K562 (cell line): Measurements from ENCODE around the gene SPAG16. TPM values are rescaled to one million over a fixed set of nuclear protein-coding genes. Genes with fewer than 3 reads are reported as not detected.

Experiments used
- ATAC-seq: fragments of 200-7000 bp; cut with Tn5 transposase; 3 replicates; pipeline ENCODE4 v1.9.1; 2020; ENCODE audit warnings: moderate library complexity
- BruUV-seq: library from RNA; stranded (reverse); fragments of 400-500 nt; replicated peaks from 2 replicates; lab custom pipeline; 2021; lab: Mats Ljungman, UMichigan
- CTCF ChIA-PET: fragments of 300-600 bp; formaldehyde crosslinking; extraction: SDS; loops from one replicate; lab custom pipeline; 2021; ENCODE audit warnings: low intra/inter-chr PET ratio; lab: Yijun Ruan, JAX
- POLR2A ChIA-PET: fragments of 300-600, 350-650 bp; sonication (Branson Sonifier 250); formaldehyde crosslinking; extraction: SDS; loops from one replicate; lab custom pipeline; 2021; ENCODE audit warnings: antibody characterized with exemption, inconsistent platforms; lab: Yijun Ruan, JAX
- DNase-seq, 4 experiments: peaks; one replicate each; pipeline versions ENCODE4 v3.0.0 to v3.0.0-alpha.2; 2011 to 2018; ENCODE audit warnings: low spot score in 3 of 4, mixed read lengths in 3 of 4; ENCODE audit errors: extremely low read depth in 1 of 4
- FAIRE-seq: peaks from 2 replicates; lab custom pipeline; 2011; peaks lifted over from hg19 to GRCh38; lab: Jason Lieb, UNC
- H2AFZ ChIP-seq: 2 replicates; pipeline ENCODE4 v1.6.0; 2011; ENCODE audit warnings: low read depth, low read length, control low read depth, inconsistent platforms
- H3K27ac ChIP-seq: fragments of 200-600 bp; 3 replicates; pipeline ENCODE4 v1.8.0; 2011; ENCODE audit warnings: low read depth, mild to moderate bottlenecking, control low read depth, inconsistent platforms, low read length, moderate library complexity, mixed read lengths; ENCODE audit errors: extremely low read depth
- H3K27me3 ChIP-seq, 2 experiments: fragments of 300-600 bp in 1 of 2; 2 replicates in 1 of 2; 3 replicates in 1 of 2; pipeline versions ENCODE4 v1.6.0 to v1.8.0; 2011; ENCODE audit warnings: inconsistent platforms in 2 of 2, low read length in 2 of 2, mild to moderate bottlenecking in 1 of 2, mixed read lengths in 1 of 2, moderate library complexity in 1 of 2; ENCODE audit not compliant: control insufficient read depth in 2 of 2, insufficient read depth in 2 of 2
- H3K36me3 ChIP-seq: fragments of 300-600 bp; 3 replicates; pipeline ENCODE4 v1.8.0; 2011; ENCODE audit warnings: mild to moderate bottlenecking, low read length, inconsistent platforms; ENCODE audit not compliant: control insufficient read depth, insufficient read depth
- H3K4me1 ChIP-seq, 2 experiments: fragments of 200-600 bp in 1 of 2; replicated peaks in 1 of 2; 2 replicates in 1 of 2; 3 replicates in 1 of 2; pipeline versions ENCODE4 v1.5.1 to v1.8.0; 2011; ENCODE audit warnings: inconsistent platforms in 2 of 2, low read length in 2 of 2, mild to moderate bottlenecking in 1 of 2, mixed read lengths in 1 of 2, moderate library complexity in 1 of 2; ENCODE audit not compliant: control insufficient read depth in 2 of 2, insufficient read depth in 2 of 2
- H3K4me2 ChIP-seq: 2 replicates; pipeline ENCODE4 v1.6.1; 2011; ENCODE audit warnings: low read length, control low read depth, inconsistent platforms, mixed read lengths; ENCODE audit not compliant: insufficient read depth
- H3K4me3 ChIP-seq: fragments of 200-600 bp; sonication (generic), shearing (Covaris generic); 2 replicates; pipeline ENCODE4 v1.5.1; 2016; ENCODE audit warnings: control low read depth, inconsistent platforms
- H3K79me2 ChIP-seq: fragments of 200-600 bp; 3 replicates; pipeline ENCODE4 v1.8.0; 2011; ENCODE audit warnings: low read length, inconsistent platforms; ENCODE audit not compliant: control insufficient read depth, insufficient read depth
- H3K9ac ChIP-seq, 2 experiments: 2 replicates each; pipeline versions ENCODE4 v1.6.0 to v1.6.1; 2011; ENCODE audit warnings: low read depth in 2 of 2, low read length in 2 of 2, control low read depth in 1 of 2, inconsistent platforms in 1 of 2, mild to moderate bottlenecking in 1 of 2, mixed read lengths in 1 of 2; ENCODE audit not compliant: insufficient read depth in 1 of 2
- H3K9me1 ChIP-seq: one replicate; pipeline ENCODE4 v1.6.0; 2011; ENCODE audit warnings: inconsistent platforms, mild to moderate bottlenecking, low read length, moderate library complexity; ENCODE audit not compliant: control insufficient read depth, insufficient read depth
- H3K9me3 ChIP-seq: replicated peaks from 2 replicates; pipeline ENCODE4 v1.5.1; 2011; ENCODE audit warnings: low read depth, low read length, inconsistent platforms; ENCODE audit not compliant: control insufficient read depth, insufficient read depth
- H4K20me1 ChIP-seq: replicated peaks from 2 replicates; pipeline ENCODE4 v1.6.1; 2011; ENCODE audit warnings: low read length, inconsistent platforms, mixed read lengths; ENCODE audit not compliant: control insufficient read depth, insufficient read depth
- CHCHD3 ChIP-seq: fragments of 250-450 bp; sonication (Bioruptor Pico); IDR thresholded peaks from 2 replicates; pipeline ENCODE4 v2.1.2; 2022; ENCODE audit warnings: mild to moderate bottlenecking
- HDAC3 ChIP-seq: fragments of 450-650 bp; IDR thresholded peaks from 2 replicates; pipeline ENCODE4 v1.6.1; 2018; ENCODE audit warnings: borderline replicate concordance, mild to moderate bottlenecking, moderate library complexity; ENCODE audit not compliant: partially characterized antibody
- MAFF ChIP-seq: IDR thresholded peaks from 2 replicates; pipeline ENCODE4 v1.6.1; 2012; ENCODE audit warnings: low read length, improper control_type of control experiment
- RBM14 ChIP-seq: fragments of 200-400 bp; formaldehyde crosslinking; IDR thresholded peaks from 2 replicates; pipeline ENCODE4 v1.6.1; 2018; ENCODE audit warnings: low read depth, mild to moderate bottlenecking, low read length, moderate library complexity, borderline replicate concordance; ENCODE audit not compliant: insufficient read depth
- SIX5 ChIP-seq, 2 experiments: IDR thresholded peaks; 2 replicates each; pipeline ENCODE4 v1.6.1; 2011; ENCODE audit warnings: low read length in 2 of 2, borderline replicate concordance in 1 of 2, low read depth in 1 of 2, mild to moderate bottlenecking in 1 of 2, moderate library complexity in 1 of 2; ENCODE audit not compliant: insufficient read depth in 1 of 2
- XRCC3 ChIP-seq: fragments of 450-650 bp; IDR thresholded peaks from 2 replicates; pipeline ENCODE4 v1.6.1; 2017; ENCODE audit warnings: mild to moderate bottlenecking, moderate library complexity
- ZBTB49 ChIP-seq: sonication (generic); formaldehyde crosslinking; IDR thresholded peaks from 2 replicates; pipeline ENCODE4 v1.8.0; 2022; ENCODE audit warnings: missing genetic modification reagents, mild to moderate bottlenecking, borderline replicate concordance
- ZNF146 ChIP-seq: IDR thresholded peaks from one replicate; pipeline ENCODE4 v1.6.1; 2018; ENCODE audit warnings: missing compliant biosample characterization; ENCODE audit not compliant: unreplicated experiment
- ZNF212 ChIP-seq: fragments of 450-650 bp; formaldehyde crosslinking; IDR thresholded peaks from 2 replicates; pipeline ENCODE4 v1.4.0; 2020; ENCODE audit warnings: mild to moderate bottlenecking
- WGBS: fragments of 100-300 bp; shearing (Covaris generic); methylation state at CpG from one replicate; pipeline ENCODE4 v1.1.6; 2016; ENCODE audit warnings: low coverage, mixed read lengths; ENCODE audit not compliant: insufficient coverage; ENCODE audit errors: missing lambda C conversion rate; 5-methylcytosine and 5-hydroxymethylcytosine counted together
- in situ Hi-C: fragments of 300-500 bp; cut with MboI; formaldehyde crosslinking; loops from 4 replicates; pipeline ENCODE4 v1.15.0; 2018; ENCODE audit warnings: inconsistent platforms, mixed read lengths
- intact Hi-C: fragments of 100-400 bp; cut with micrococcal nuclease; formaldehyde crosslinking; loops from 2 replicates; pipeline ENCODE4 v1.14.2; 2022
- polyA plus RNA-seq, 8 experiments: library from polyadenylated mRNA; depleted of rRNA in 4 of 8; stranded (reverse) in 5 of 8; unstranded in 3 of 8; fragments of >200 nt; fragmentation: Nextera tagmentation in 2 of 8; fragmentation: Illumina TruSeq in 1 of 8; extraction: Ambion mirVana in 2 of 8; extraction: Trizol in 1 of 8; gene quantifications; 2 replicates each; pipeline versions ENCODE4 v1.2.1 to v1.2.3, GENCODE V29; 2011 to 2014; ENCODE audit warnings: inconsistent platforms in 1 of 8, missing spikeins in 1 of 8
- total RNA-seq, 7 experiments: library from RNA; depleted of rRNA in 6 of 7; stranded (reverse); fragments of >200 nt in 6 of 7; fragmentation: Illumina TruSeq in 2 of 7; extraction: Trizol in 2 of 7; gene quantifications; 2 replicates each; pipeline versions ENCODE4 v1.2.1 to v1.2.3, GENCODE V29; 2011 to 2021; ENCODE audit warnings: low replicate concordance in 1 of 7
- TF ChIP-seq, protein P1 (sequence below), 2 experiments: fragments of 450-650 bp; conservative IDR thresholded peaks; 2 replicates each; pipeline ENCODE4 v1.6.1; 2017; ENCODE audit warnings: mild to moderate bottlenecking in 2 of 2, moderate library complexity in 2 of 2

Gene SPAG16
- total and polyA plus RNA-seq, 9 of the 15 experiments (the other 6 are each of a cell fraction or from before 2014, with no cell fraction given) = 0.98 to 5.9 (median 3.5) TPM

- in situ Hi-C loops = no loop called here
- ChIA-PET POLR2A (no interaction called here), CTCF (no interaction called here)
- Histone ChIP-seq H3K9me1 (no peaks in the 10 kb centered on the region), H2AFZ (no peak overlapping the region), H3K27ac (no peak overlapping the region), H3K4me2 (no peak overlapping the region), H3K27me3 (no peaks in the 10 kb centered on the region), H3K9ac (no peak overlapping the region), H3K36me3 (no peaks in the 10 kb centered on the region), H3K4me3 (no peak overlapping the region), H3K9me3 (no peaks in the 10 kb centered on the region), H3K79me2 (no peaks in the 10 kb centered on the region), H4K20me1 (no peaks in the 10 kb centered on the region), H3K4me1 (no peaks in the 10 kb centered on the region)
- WGBS = 0% methylated on average over 3 of the region's 3 CpGs
- BruUV-seq = no TSS peak
- no peak for TF ChIP-seq HDAC3
- no peak for TF ChIP-seq ZBTB49 (CRISPR knock-in tag)
- TF ChIP-seq RBM14 = no peak
- TF ChIP-seq CHCHD3 = no peak
- TF ChIP-seq SIX5 (IDR thresholded peaks at IDR 0.05; ENCODE audit: borderline replicate concordance in 1 of 2, insufficient read depth in 1 of 2, low read depth in 1 of 2, low read length in 2 of 2) = no peak
- no peak for TF ChIP-seq MAFF
- TF ChIP-seq ZNF212 = no peak
- TF ChIP-seq, protein P1, sequence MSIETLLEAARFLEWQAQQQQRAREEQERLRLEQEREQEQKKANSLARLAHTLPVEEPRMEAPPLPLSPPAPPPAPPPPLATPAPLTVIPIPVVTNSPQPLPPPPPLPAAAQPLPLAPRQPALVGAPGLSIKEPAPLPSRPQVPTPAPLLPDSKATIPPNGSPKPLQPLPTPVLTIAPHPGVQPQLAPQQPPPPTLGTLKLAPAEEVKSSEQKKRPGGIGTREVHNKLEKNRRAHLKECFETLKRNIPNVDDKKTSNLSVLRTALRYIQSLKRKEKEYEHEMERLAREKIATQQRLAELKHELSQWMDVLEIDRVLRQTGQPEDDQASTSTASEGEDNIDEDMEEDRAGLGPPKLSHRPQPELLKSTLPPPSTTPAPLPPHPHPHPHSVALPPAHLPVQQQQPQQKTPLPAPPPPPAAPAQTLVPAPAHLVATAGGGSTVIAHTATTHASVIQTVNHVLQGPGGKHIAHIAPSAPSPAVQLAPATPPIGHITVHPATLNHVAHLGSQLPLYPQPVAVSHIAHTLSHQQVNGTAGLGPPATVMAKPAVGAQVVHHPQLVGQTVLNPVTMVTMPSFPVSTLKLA (conservative IDR thresholded peaks at IDR 0.05) = no peak
- TF ChIP-seq XRCC3 = no peak
- TF ChIP-seq ZNF146 (CRISPR knock-in tag) = no peak
- no peak for DNase-seq
- no peak for FAIRE-seq
- intact Hi-C loops = no loop called here
- ATAC-seq = no peak
Observed at GRCh38 chr2:213863541-213863940, 579.3 kb downstream of the SPAG16 start.
